Astrocyte of the cerebellum (primary cell): ENCODE results near the gene APELA.
A peak's percentile ranks its signal among the peaks of the same experiment; 100 is the strongest.
"Not testable (repeated sequence)": the region's sequence is repeated elsewhere in the genome, so short reads cannot be mapped to it uniquely, and the experiment has no call there.

ENCODE experiments used
- DNase-seq: peaks from one replicate; pipeline ENCODE4 v3.0.0-alpha.2; 2011; ENCODE audit warnings: low read depth
- H3K4me3 ChIP-seq: 2 replicates; pipeline ENCODE4 v1.5.1; 2011; ENCODE audit warnings: mild to moderate bottlenecking, low read depth, low read length, moderate library complexity
- in situ Hi-C: cut with HindIII; loops from 2 replicates; pipeline ENCODE4 v1.10.0; 2017; ENCODE audit warnings: low sequenced_read_pairs
- TF ChIP-seq, protein P1 (sequence below): IDR thresholded peaks from 2 replicates; pipeline ENCODE4 v1.5.1; 2012; ENCODE audit warnings: low read length, low read depth, moderate library complexity, mild to moderate bottlenecking; ENCODE audit errors: missing control alignments

The APELA gene

DNA sequence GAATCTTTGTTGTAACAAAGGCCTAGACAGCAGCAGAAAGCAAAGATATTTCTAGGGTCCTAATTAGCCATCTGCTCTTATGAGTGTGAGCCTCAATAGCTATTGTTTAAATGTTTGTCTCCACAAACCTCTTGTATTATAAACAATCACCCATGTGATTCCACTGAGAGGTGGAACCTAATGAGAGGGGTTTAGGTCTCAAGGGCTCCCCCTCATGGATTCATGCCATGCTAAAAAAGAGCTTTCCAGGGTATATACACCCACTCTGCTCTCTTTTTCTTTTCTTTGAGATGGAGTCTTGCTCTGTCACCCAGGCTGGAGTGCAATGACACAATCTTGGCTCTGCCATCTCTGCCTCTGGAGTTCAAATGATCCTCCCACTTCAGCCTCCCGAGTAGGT, 58.4 kb downstream of the APELA start:
- in situ Hi-C loops = no loop called here
- TF ChIP-seq, protein P1, sequence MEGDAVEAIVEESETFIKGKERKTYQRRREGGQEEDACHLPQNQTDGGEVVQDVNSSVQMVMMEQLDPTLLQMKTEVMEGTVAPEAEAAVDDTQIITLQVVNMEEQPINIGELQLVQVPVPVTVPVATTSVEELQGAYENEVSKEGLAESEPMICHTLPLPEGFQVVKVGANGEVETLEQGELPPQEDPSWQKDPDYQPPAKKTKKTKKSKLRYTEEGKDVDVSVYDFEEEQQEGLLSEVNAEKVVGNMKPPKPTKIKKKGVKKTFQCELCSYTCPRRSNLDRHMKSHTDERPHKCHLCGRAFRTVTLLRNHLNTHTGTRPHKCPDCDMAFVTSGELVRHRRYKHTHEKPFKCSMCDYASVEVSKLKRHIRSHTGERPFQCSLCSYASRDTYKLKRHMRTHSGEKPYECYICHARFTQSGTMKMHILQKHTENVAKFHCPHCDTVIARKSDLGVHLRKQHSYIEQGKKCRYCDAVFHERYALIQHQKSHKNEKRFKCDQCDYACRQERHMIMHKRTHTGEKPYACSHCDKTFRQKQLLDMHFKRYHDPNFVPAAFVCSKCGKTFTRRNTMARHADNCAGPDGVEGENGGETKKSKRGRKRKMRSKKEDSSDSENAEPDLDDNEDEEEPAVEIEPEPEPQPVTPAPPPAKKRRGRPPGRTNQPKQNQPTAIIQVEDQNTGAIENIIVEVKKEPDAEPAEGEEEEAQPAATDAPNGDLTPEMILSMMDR = peak; percentile 13
- no peak overlapping the region for H3K4me3 ChIP-seq
- no peak for DNase-seq

- H3K4me3 ChIP-seq, in situ Hi-C loops, DNase-seq: not testable (repeated sequence)
Measured at GRCh38 chr4:164935865-164936606, 59.1 kb downstream of the APELA start.

- TF ChIP-seq, protein P1 = peak; percentile 16
- no peak overlapping the region for H3K4me3 ChIP-seq
- in situ Hi-C loops = no loop called here
- no peak for DNase-seq
Measured at GRCh38 chr4:164937576-164938270, 60.7 kb downstream of the APELA start.

DNA sequence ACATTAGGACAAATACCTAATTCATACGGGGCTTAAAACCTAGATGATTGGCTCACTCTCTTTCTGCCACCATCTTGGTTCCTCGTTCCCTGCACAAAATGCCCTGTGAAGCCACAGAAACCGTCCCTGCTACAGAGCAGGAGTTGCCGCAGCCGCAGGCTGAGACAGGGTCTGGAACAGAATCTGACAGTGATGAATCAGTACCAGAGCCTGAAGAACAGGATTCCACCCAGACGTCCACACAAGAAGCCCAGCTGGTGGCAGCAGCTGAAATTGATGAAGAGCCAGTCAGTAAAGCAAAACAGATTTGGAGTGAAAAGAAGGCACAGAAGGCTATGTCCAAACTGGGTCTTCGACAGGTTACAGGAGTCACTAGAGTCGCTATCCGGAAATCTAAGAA, 66.2 kb downstream of the APELA start:
- in situ Hi-C loops = no loop called here
- no peak overlapping the region for H3K4me3 ChIP-seq
- DNase-seq = no peak
- TF ChIP-seq, protein P1 = no peak

- DNase-seq = no peak
- TF ChIP-seq, protein P1 = no peak
- in situ Hi-C loops = no loop called here
- no peak overlapping the region for H3K4me3 ChIP-seq
Measured at GRCh38 chr4:164945146-164945545, 68.2 kb downstream of the APELA start.

GRCh38 chr4:164946810-164947209, 69.8 kb downstream of the APELA start:
- DNase-seq = no peak
- in situ Hi-C loops = no loop called here

More at GRCh38 chr4:164946810-164947209, 69.8 kb downstream of the APELA start:
- TF ChIP-seq, protein P1 = no peak
- H3K4me3 ChIP-seq = no peak overlapping the region
